GM18505 (cell line): Measurements from ENCODE around the gene TMEM242.

Experiments
- ATAC-seq: cut with Tn5 transposase; IDR thresholded peaks from one replicate; pipeline ENCODE4 v1.9.1; 2021; ENCODE audit not compliant: unreplicated experiment
- POLR2A ChIP-seq: IDR thresholded peaks from 4 replicates; pipeline ENCODE4 v1.6.1; 2011; ENCODE audit warnings: borderline replicate concordance; ENCODE audit not compliant: insufficient read depth, insufficient read length; ENCODE audit errors: extremely low read depth

Gene TMEM242

DNA sequence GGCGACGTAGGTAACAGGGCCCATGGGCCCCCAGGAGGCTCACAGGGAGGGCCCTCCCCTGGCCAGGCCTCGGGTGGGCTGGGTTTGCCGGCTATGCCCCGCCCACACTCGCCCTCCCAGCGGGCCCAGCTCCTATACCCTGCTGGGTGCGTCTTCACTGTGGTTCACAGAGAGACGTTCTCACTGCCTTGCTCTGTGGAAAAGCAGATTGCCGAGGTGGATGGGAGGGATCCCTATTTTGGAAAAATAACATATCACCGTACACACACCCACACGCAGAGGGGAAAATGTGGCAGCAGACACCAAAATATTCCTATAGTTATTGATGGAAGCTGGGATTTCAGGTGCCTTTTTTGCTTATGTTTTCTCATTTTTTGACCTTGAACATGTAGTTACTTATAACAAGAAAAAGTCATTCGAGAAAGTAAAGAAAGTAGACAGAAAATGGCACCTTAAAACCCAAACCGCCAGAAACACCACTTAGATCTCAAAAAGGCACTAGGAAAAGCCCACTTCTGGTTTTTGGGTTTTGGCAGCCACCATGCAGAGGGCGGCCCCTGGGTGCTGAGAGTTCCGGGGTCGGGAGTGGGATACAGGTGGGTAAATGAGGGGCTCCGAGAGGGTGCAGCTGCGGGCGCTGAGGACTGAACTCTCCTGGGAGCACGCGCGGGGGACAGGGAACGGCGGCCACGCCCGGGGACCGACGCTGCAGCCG is 49.4 kb downstream of the TMEM242 start:
- ATAC-seq, result peak; percentile 12
- TF ChIP-seq POLR2A, result no peak

GRCh38 chr6:157272866-157273755 is 50.2 kb downstream of the TMEM242 start:
- no peak for TF ChIP-seq POLR2A

GRCh38 chr6:157272372-157272771 is 50.9 kb downstream of the TMEM242 start:
- ATAC-seq, result no peak
- TF ChIP-seq POLR2A, result no peak

More at GRCh38 chr6:157272866-157273755, 50.2 kb downstream of the TMEM242 start:
- ATAC-seq, result no peak

DNA sequence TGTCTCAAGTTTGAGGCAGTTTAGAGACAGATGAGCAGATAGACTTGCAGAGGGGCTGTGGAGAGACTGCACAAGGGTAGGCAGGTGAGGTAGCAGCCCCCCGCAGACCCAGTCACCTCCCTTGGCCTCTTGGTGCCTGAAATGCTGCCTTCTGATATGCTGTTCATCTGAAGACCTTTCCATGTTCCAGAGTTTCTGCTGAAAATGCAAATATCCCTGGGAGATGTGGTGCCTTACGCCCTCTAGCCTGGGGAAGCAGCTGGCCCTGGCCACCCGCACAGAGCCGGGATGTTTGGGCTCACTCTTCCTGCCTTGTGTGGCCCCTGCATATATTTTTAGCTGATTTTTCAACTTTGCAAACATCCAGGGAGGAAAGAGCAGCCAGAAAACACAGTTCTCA is 51.4 kb downstream of the TMEM242 start:
- ATAC-seq, result no peak
- no peak for TF ChIP-seq POLR2A

- TF ChIP-seq POLR2A, result no peak
- no peak for ATAC-seq
Observed at GRCh38 chr6:157271441-157271840, 51.9 kb downstream of the TMEM242 start.

DNA sequence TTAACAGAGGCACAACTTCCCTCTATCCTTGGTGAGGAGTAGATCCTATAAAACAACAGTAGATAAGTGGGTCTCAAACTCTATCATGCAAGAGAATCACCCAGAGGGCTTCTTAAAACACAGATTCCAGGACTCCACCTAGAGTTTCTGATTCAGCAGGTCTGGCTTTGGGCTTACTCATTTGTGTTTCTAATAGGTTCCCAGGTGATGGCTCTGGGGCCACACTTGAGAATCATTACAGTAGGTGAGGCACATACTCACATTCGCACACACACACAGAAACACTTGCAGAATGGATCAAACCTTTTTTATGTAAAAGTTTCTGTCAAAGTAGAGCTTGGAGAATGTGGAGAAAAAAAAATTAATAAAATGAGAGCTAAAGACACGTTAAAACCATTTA is 52.4 kb downstream of the TMEM242 start:
- no peak for ATAC-seq

GRCh38 chr6:157270308-157270707 is 53.0 kb downstream of the TMEM242 start:
- no peak for TF ChIP-seq POLR2A
- ATAC-seq, result no peak

More for the DNA sequence above, 52.4 kb downstream of the TMEM242 start:
- no peak for TF ChIP-seq POLR2A

- TF ChIP-seq POLR2A, result no peak
- ATAC-seq, result no peak
Observed at GRCh38 chr6:157269261-157269794, 54.0 kb downstream of the TMEM242 start.

- no peak for ATAC-seq
- TF ChIP-seq POLR2A, result no peak
Observed at GRCh38 chr6:157268835-157269234, 54.5 kb downstream of the TMEM242 start.

- no peak for ATAC-seq
- no peak for TF ChIP-seq POLR2A
Observed at GRCh38 chr6:157268396-157268795, 54.9 kb downstream of the TMEM242 start.

GRCh38 chr6:157267654-157268053 is 55.7 kb downstream of the TMEM242 start:
- ATAC-seq, result no peak
- TF ChIP-seq POLR2A, result no peak

DNA sequence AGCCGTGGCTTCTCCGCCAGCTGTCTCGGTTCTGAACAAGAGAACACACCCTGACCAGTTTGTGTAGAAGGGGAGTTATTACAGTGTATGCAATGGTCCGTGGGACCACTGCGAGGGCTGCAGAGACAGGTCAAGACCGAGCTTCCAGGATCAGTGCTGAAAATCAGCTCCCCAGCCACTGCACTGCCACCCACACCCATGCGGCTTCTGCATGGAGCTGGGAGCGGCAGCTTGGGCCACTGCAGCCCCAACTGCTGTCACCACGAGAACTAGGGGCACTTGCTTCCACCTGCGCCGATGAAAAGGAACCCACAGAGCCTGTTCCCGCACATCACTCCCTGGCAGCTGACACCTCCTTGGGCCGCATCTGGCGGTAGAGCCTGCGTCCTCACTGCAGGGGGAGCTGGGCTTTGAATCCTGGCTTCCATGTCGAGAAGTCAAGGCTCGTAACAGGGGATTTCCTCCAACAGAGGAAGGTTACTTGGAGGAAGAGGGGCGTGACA is 56.2 kb downstream of the TMEM242 start:
- ATAC-seq, result no peak
- TF ChIP-seq POLR2A, result no peak

GRCh38 chr6:157266274-157267101 is 56.8 kb downstream of the TMEM242 start:
- no peak for TF ChIP-seq POLR2A

DNA sequence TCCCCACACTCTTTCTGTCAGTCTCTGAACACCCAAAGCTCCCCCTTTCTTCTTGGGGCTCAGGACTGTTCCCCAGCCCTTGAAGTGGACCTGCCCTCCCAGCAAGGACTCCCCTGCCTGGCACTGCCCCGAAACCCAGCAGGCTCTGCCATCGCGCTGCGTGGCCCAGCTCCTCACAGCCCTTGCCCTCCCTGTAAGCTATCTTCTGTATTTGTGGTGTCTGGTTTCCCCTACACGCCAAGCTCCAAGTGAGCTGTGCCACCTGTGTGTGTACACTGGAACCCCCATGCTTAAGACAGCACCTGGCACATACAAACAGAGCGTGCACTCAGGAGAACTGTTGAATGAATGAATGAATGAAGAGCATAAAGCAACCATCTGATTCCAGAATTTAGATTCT is 57.7 kb downstream of the TMEM242 start:
- no peak for TF ChIP-seq POLR2A
- no peak for ATAC-seq

More at GRCh38 chr6:157266274-157267101, 56.8 kb downstream of the TMEM242 start:
- ATAC-seq, result no peak
